CD4-positive, CD25-positive, alpha-beta regulatory T cell (primary cell): ENCODE results near the gene CELA1. TPM values are rescaled to one million over a fixed set of nuclear protein-coding genes. Genes with fewer than 3 reads are reported as not detected.
A peak's percentile ranks its signal among the peaks of the same experiment; 100 is the strongest.

Source experiments
- ATAC-seq, 2 donors: fragments of 150-1000 bp; cut with Tn5 transposase; one replicate each; pipeline ENCODE4 v1.10.0; 2021; ENCODE audit warnings: low read depth in 2 of 2, moderate number of reproducible peaks in 2 of 2, moderate library complexity in 1 of 2
- DNase-seq, 3 donors: peaks; one replicate each; pipeline versions ENCODE4 v3.0.0 to v3.0.0-alpha.2; 2012 to 2022; ENCODE audit warnings: mixed read lengths in 1 of 3
- H3K27ac ChIP-seq: one replicate; pipeline ENCODE4 v1.7.0; 2013; ENCODE audit warnings: mild to moderate bottlenecking, low read length; ENCODE audit not compliant: insufficient read depth, poor library complexity, severe bottlenecking
- H3K27me3 ChIP-seq: one replicate; pipeline ENCODE4 v1.7.0; 2013; ENCODE audit warnings: low read length; ENCODE audit not compliant: control insufficient read depth, insufficient read depth
- H3K36me3 ChIP-seq: one replicate; pipeline ENCODE4 v1.7.0; 2013; ENCODE audit warnings: mild to moderate bottlenecking, low read length, moderate library complexity; ENCODE audit not compliant: control insufficient read depth, insufficient read depth
- H3K4me1 ChIP-seq: 2 replicates; pipeline ENCODE4 v1.7.0; 2013; ENCODE audit warnings: mild to moderate bottlenecking, low read length; ENCODE audit not compliant: insufficient read depth, control insufficient read depth, poor library complexity, severe bottlenecking
- H3K4me3 ChIP-seq: one replicate; pipeline ENCODE4 v1.7.0; 2013; ENCODE audit warnings: low read depth, mild to moderate bottlenecking, low read length, moderate library complexity
- H3K9me3 ChIP-seq, 2 experiments: 1 replicate in 1 of 2; 2 replicates in 1 of 2; pipeline ENCODE4 v1.7.0; 2013; ENCODE audit warnings: low read length in 2 of 2, mild to moderate bottlenecking in 1 of 2, moderate library complexity in 1 of 2; ENCODE audit not compliant: control insufficient read depth in 2 of 2
- H3K27ac Mint-ChIP-seq, 3 donors: one replicate each; pipeline ENCODE4 v1.8.0; 2020 to 2022; ENCODE audit warnings: mild to moderate bottlenecking in 3 of 3, mixed read lengths in 3 of 3, moderate library complexity in 2 of 3
- H3K27me3 Mint-ChIP-seq: one replicate; pipeline ENCODE4 v1.8.0; 2022; ENCODE audit warnings: mild to moderate bottlenecking, mixed read lengths
- H3K36me3 Mint-ChIP-seq: one replicate; pipeline ENCODE4 v1.8.0; 2020; ENCODE audit warnings: mixed read lengths
- H3K4me1 Mint-ChIP-seq, 4 donors: one replicate each; pipeline ENCODE4 v1.8.0; 2020 to 2022; ENCODE audit warnings: mixed read lengths in 4 of 4, mild to moderate bottlenecking in 1 of 4
- H3K4me3 Mint-ChIP-seq, 4 donors: one replicate each; pipeline ENCODE4 v1.8.0; 2020 to 2022; ENCODE audit warnings: mild to moderate bottlenecking in 4 of 4, mixed read lengths in 4 of 4, moderate library complexity in 3 of 4
- H3K9me3 Mint-ChIP-seq, 7 donors: one replicate each; pipeline ENCODE4 v1.8.0; 2020 to 2022; ENCODE audit warnings: mixed read lengths in 7 of 7, mild to moderate bottlenecking in 3 of 7, moderate library complexity in 2 of 7
- polyA plus RNA-seq, 4 donors: library from polyadenylated mRNA; unstranded; fragments of 300-500 nt; fragmentation: Illumina TruSeq; gene quantifications; one replicate each; pipeline ENCODE4 v1.2.3, GENCODE V29; 2021
- total RNA-seq: library from RNA; stranded (reverse); gene quantifications from one replicate; pipeline ENCODE4 v1.2.3, GENCODE V29; 2022

Gene CELA1
- total and polyA plus RNA-seq, 5 donors from 2014 or later: 0.25 to 2.0 (median 1.4) TPM; not detected in 1

DNA sequence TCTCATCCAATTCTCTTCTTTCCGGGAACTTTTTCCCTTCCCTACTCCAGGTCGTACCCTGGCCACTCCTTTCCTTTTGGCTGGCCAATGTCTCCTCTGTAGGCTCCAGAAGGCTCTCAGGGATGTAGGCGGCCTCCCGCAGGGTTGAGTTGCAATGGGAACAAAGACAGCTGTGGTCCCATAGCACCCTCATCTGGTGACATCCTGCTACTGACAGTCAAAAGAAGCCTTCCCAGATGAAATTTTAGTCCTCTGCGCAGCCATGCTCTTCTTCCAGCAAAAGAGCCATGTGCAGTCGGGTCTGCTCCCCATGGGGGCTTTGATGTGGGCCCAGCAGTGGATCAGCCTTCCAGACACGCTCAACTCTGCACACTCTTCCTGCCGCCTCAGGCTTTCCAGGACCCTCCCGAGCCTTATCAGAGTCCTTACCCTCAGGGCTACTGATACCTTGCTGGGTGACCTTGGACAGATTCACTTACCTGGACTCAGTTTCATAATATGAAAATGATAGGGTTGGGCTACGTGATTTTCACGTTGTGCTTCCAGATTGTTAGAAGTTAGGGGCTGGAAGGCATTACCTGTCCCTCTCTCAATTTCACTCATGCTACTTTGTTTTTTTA is 5.5 kb upstream of the CELA1 start:
- no peaks in the 10 kb centered on the region for H3K27me3 Mint-ChIP-seq
- no peak overlapping the region for H3K4me3 ChIP-seq
- H3K27ac ChIP-seq: no peak overlapping the region
- H3K4me3 Mint-ChIP-seq: peak overlapping the region in 1 of 4 donors; percentile 79
- peak overlapping the region; percentile 73 to 84 (median 80) for H3K27ac Mint-ChIP-seq
- no peaks in the 10 kb centered on the region for H3K36me3 Mint-ChIP-seq
- H3K4me1 ChIP-seq: no peaks in the 10 kb centered on the region
- ATAC-seq: no peak
- H3K4me1 Mint-ChIP-seq: peaks cover 0 to 8% (median 3%) of the 10 kb centered on the region in 4 donors
- no peaks in the 10 kb centered on the region for H3K9me3 ChIP-seq
- H3K27me3 ChIP-seq: no peaks in the 10 kb centered on the region
- peak; percentile 13 to 60 (median 48) for DNase-seq
- no peaks in the 10 kb centered on the region for H3K9me3 Mint-ChIP-seq
- no peaks in the 10 kb centered on the region for H3K36me3 ChIP-seq

- no peak for ATAC-seq
Observed at GRCh38 chr12:51349026-51349425, 2.5 kb upstream of the CELA1 start.

DNA sequence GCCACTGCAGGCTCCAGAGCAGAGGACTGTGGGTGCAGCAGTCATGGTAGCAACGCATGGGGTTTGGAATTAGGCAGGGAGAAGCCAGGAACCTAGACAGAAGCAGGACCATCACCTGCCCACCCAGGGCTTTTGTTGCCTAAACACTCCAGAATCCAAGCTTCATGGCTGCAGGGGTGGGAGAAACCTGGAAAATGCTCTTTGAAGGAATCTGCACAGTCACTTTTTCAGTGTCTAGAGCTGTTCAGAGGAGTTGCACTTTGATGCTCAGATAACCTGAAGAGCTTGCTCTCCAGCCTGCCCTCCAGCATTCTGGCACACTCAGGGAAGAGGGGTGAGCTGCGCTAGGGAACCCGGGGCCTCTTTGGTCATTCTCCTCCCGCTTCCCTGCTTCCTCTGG is 1.6 kb upstream of the CELA1 start:
- Histone ChIP-seq H3K4me1 (no peaks in the 10 kb centered on the region), H3K27me3 (no peaks in the 10 kb centered on the region), H3K36me3 (no peaks in the 10 kb centered on the region), H3K9me3 (no peaks in the 10 kb centered on the region), H3K4me3 (no peak overlapping the region), H3K27ac (no peak overlapping the region)
- DNase-seq (no peak), ATAC-seq (no peak)
- no peaks in the 10 kb centered on the region for H3K9me3 Mint-ChIP-seq
- H3K27me3 Mint-ChIP-seq: no peaks in the 10 kb centered on the region
- no peak overlapping the region for H3K4me3 Mint-ChIP-seq
- H3K36me3 Mint-ChIP-seq: no peaks in the 10 kb centered on the region
- H3K27ac Mint-ChIP-seq: peak overlapping the region in 2 of 3 donors; percentile 9 to 56
- H3K4me1 Mint-ChIP-seq: peaks cover 0 to 8% (median 4%) of the 10 kb centered on the region in 4 donors

More at GRCh38 chr12:51349026-51349425, 2.5 kb upstream of the CELA1 start:
- Histone ChIP-seq H3K4me1 (no peaks in the 10 kb centered on the region), H3K36me3 (no peaks in the 10 kb centered on the region), H3K4me3 (no peak overlapping the region), H3K27me3 (no peaks in the 10 kb centered on the region), H3K9me3 (no peaks in the 10 kb centered on the region), H3K27ac (no peak overlapping the region)
- no peaks in the 10 kb centered on the region for H3K36me3 Mint-ChIP-seq
- no peak for DNase-seq
- no peaks in the 10 kb centered on the region for H3K9me3 Mint-ChIP-seq
- H3K4me3 Mint-ChIP-seq: no peak overlapping the region
- H3K4me1 Mint-ChIP-seq: peaks cover 0 to 8% (median 4%) of the 10 kb centered on the region in 4 donors
- H3K27me3 Mint-ChIP-seq: no peaks in the 10 kb centered on the region
- no peak overlapping the region for H3K27ac Mint-ChIP-seq

GRCh38 chr12:51345681-51346080 is 798 bp downstream of the CELA1 start:
- no peak for DNase-seq
- H3K27ac Mint-ChIP-seq: no peak overlapping the region
- no peak for ATAC-seq
- H3K4me1 Mint-ChIP-seq: peaks cover 7 to 10% (median 9%) of the 10 kb centered on the region in 4 donors
- H3K27ac ChIP-seq: no peak overlapping the region
- no peaks in the 10 kb centered on the region for H3K9me3 ChIP-seq
- no peaks in the 10 kb centered on the region for H3K36me3 ChIP-seq
- peaks cover 8% of the 10 kb centered on the region for H3K4me1 ChIP-seq
- H3K9me3 Mint-ChIP-seq: no peaks in the 10 kb centered on the region
- no peaks in the 10 kb centered on the region for H3K36me3 Mint-ChIP-seq
- no peaks in the 10 kb centered on the region for H3K27me3 Mint-ChIP-seq
- H3K27me3 ChIP-seq: no peaks in the 10 kb centered on the region
- H3K4me3 Mint-ChIP-seq: no peak overlapping the region
- no peak overlapping the region for H3K4me3 ChIP-seq

DNA sequence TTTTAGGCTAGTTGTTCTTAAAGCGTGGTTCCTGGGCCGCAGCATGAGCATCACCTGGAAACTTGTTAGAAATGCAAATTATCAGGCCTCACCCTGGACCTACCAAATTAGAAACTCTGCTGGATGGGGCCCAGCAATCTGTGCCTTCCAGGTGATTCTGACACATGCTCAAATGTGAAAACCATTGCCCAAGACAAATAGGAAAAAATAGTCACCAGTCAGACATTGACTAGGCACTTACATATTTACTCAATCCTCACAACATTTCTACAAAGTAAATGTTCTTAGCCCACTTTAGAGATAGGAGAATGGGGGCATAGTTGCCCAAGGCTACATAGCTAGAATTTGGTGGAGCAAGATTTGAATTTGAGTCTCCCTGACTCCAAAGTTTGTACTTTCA is 3.3 kb downstream of the CELA1 start:
- Mint-ChIP-seq H3K27me3 (no peaks in the 10 kb centered on the region), H3K27ac (no peak overlapping the region), H3K4me3 (no peak overlapping the region), H3K4me1 (peaks cover 7 to 14% (median 9%) of the 10 kb centered on the region in 4 donors), H3K36me3 (no peaks in the 10 kb centered on the region), H3K9me3 (no peaks in the 10 kb centered on the region)
- Histone ChIP-seq H3K4me3 (no peak overlapping the region), H3K36me3 (no peaks in the 10 kb centered on the region), H3K4me1 (peaks cover 8% of the 10 kb centered on the region), H3K27ac (no peak overlapping the region), H3K9me3 (no peaks in the 10 kb centered on the region), H3K27me3 (no peaks in the 10 kb centered on the region)
- no peak for DNase-seq
- ATAC-seq: no peak

DNA sequence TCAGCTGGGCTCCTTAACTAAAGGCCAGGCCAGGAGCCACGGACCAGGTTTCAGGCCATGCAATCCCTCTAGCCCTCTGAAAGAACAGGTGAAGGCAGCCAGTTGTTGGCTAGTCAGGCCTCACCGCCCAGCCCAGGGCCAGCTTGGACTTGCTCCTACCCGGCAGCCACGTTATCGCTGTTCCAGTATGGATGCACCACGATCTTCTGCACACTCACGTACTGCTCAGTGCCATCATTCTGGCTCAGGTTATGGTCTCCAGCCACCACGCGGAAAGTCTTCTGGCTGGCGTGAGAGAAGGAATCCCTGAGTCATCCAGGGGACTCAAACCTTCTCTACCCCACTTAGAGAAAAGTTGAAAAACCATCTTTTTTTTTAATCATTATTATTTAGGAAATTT is 4.1 kb downstream of the CELA1 start:
- H3K4me1 Mint-ChIP-seq: peaks cover 7 to 14% (median 9%) of the 10 kb centered on the region in 4 donors
- ATAC-seq (no peak), DNase-seq (no peak)
- H3K9me3 ChIP-seq: no peaks in the 10 kb centered on the region
- no peaks in the 10 kb centered on the region for H3K27me3 Mint-ChIP-seq
- H3K27me3 ChIP-seq: no peaks in the 10 kb centered on the region
- H3K27ac Mint-ChIP-seq: no peak overlapping the region
- no peaks in the 10 kb centered on the region for H3K9me3 Mint-ChIP-seq
- peaks cover 8% of the 10 kb centered on the region for H3K4me1 ChIP-seq
- H3K36me3 ChIP-seq: no peaks in the 10 kb centered on the region
- H3K4me3 Mint-ChIP-seq: no peak overlapping the region
- no peaks in the 10 kb centered on the region for H3K36me3 Mint-ChIP-seq
- H3K4me3 ChIP-seq: no peak overlapping the region
- no peak overlapping the region for H3K27ac ChIP-seq

- Mint-ChIP-seq H3K4me1 (peaks cover 7 to 18% (median 13%) of the 10 kb centered on the region in 4 donors), H3K36me3 (no peaks in the 10 kb centered on the region), H3K27ac (peak overlapping the region; percentile 78 to 90 (median 79)), H3K27me3 (no peaks in the 10 kb centered on the region), H3K4me3 (peak overlapping the region in 3 of 4 donors; percentile 3 to 75 (median 57)), H3K9me3 (no peaks in the 10 kb centered on the region)
- no peaks in the 10 kb centered on the region for H3K36me3 ChIP-seq
- H3K9me3 ChIP-seq: no peaks in the 10 kb centered on the region
- peak; percentile 84 to 87 for ATAC-seq
- peak; percentile 52 to 83 (median 78) for DNase-seq
- H3K27me3 ChIP-seq: no peaks in the 10 kb centered on the region
- H3K4me1 ChIP-seq: peaks cover 8% of the 10 kb centered on the region
- peak overlapping the region; percentile 69 for H3K4me3 ChIP-seq
- H3K27ac ChIP-seq: peak overlapping the region; percentile 38
Observed at GRCh38 chr12:51341251-51342007, 5.0 kb downstream of the CELA1 start.
